ENCODE results near the gene NEU3.

- TF ChIP-seq CTCF (conservative IDR thresholded peaks at IDR 0.05), result no peak
- no peak for TF ChIP-seq EZH2 (IDR thresholded peaks at IDR 0.05; ENCODE audit: low read depth)
Measured at GRCh38 chr11:75028724-75029123, 40.0 kb downstream of the NEU3 start.

Measured in PC-9 (cell line).